ENCODE results near the gene FSTL4.

FSTL4 gene

GRCh38 chr5:133510634-133511262 is 101.6 kb downstream of the FSTL4 start:
- no peak for FAIRE-seq

DNA sequence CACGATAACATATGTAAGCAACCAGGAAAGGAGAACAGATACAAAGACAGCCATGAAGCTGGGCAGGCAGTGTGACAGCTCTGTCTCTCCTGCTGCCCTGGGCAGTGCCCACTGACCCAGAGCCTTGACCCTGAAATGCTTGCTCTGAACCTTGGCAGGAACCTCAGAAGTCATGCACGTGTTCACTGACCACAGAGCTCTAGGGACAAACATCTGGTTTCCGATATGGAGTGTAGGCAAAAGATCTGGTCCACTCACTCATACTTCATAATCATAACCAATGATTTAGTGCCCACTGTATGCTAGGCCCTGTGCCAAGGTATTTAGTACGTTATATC is 102.6 kb downstream of the FSTL4 start:
- FAIRE-seq = no peak

DNA sequence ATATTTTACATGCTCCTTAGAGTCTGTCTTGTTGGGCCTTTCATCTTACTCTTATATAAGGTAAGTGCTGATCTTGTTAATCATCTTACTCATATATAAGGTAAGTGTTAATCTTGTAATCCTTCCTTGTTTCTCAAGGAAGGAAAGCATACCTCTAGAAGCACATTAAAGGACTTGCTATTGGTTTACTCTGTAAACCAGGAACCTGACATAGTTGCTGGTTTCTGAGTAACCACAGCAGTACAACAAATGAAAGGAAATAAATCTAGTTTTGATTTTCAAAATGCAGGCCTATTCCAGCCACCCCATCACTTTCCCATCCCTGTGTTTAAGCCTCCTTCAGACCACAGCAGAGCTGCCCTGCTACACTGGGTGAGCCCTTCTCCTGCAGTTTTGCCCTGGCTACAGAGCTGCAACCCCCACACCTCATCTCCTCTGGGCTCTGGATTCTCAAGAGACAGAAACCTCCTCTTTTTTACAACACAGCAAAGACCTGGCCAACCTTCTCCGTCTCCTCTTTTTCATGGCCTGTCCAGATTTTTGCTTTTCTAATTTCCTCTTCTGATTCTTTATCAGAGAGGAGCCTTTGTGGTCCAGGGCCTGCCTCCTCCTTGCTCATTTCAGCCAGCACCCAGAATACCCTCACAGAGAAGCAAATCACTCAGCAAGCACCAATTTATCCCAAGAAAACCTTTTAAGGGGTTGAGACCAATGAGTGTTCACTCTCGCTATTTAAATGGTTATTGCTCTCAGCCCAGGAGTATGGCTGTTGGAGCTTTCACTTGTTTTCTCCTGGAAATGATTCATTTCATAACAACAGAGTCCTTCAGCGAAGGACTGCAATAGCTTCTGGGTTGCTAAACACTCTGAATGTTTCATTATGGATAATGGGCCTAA is 103.2 kb downstream of the FSTL4 start:
- FAIRE-seq = no peak

DNA sequence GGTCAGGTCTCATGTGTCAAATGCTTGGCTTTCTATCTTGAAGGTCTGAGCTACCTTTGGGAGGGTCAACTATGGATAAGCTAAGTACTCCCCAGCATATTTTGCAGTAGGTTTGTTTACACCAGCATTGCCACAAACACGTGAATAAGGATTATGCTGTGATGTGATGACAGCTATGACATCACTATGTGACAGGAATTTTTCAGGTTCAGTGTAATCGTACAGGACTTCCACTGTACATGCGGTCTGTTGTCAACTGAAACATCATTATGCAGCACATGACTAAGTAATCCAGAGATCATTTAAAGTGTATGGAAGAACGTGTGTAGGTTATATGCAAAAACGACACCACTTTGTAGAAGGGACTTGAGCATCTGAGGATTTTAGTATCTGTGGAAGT is 104.0 kb downstream of the FSTL4 start:
- FAIRE-seq = no peak

GRCh38 chr5:133506181-133506580 is 106.2 kb downstream of the FSTL4 start:
- no peak for FAIRE-seq

- no peak for FAIRE-seq
Measured at GRCh38 chr5:133503511-133503910, 108.8 kb downstream of the FSTL4 start.

DNA sequence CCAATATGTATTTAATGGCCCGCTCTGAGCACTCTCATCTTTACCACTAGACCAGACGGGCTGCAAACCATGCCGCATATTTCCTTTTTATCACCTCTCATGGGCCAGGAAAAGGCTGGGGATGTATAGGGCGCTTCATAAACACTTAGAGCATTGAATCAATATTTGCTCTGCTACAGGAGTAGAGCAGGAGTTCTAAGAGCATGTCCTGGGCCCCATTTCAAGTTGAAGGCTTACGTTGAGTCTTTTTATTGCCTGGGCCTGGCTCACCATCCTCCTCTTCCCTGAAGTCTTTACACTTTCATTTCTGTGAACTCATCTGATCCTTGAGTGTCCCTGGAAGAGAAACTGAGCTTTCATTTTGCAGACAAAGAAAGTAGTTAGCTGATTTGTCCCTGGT is 112.4 kb downstream of the FSTL4 start:
- FAIRE-seq = no peak

DNA sequence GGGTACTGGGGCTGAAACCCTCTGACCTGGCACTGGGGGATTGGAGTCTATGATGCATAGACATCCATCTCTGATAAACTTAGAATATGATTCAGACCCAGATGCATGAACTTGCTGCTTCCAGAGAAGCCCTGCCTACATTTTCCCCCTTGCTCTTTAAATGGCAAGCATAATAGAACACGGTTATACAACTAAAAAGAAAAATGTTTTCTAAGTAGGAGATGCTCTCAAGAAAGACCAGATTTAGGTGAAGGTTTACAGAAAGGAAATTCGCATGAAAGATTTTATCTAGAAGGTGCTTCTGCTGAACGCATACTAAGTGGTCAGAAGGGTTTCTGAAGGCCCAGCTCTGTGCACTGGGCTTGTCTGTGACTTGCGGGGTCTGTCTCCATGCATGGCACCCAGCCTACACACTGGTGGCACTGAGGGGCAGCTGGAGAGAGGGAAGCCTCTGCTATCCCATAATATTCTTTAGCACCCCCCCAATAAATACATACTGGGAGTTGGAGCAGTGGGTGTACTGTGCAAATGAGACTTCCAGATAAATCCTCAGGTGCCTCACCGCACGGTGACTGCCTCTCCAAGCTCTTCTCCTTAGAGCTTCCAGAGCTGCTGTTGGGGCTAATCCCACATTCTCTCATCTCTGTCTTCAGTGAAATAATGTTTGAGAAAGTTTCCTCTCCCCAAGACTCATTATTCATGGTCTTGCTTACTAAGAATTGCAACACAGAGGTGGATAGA is 114.6 kb downstream of the FSTL4 start:
- FAIRE-seq = no peak

DNA sequence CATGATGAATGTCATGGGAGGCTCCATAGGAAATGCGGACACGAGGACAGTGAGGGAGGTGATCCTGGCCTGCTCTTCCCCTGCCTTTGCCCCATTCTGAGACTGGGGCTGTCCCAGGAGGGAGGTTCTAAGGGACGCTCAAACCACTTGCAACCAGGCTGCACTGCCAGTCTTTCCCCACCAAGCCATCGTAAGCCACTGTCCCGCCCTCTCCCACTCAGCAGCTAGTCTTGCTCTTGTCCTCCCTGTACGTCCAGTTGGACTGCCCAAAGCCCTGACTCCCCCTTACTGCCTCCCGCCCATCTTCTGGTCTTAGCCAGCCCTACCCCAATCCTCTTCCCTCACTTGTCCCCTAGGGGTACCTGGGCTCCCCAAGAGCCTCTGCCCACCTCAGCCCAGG is 115.7 kb downstream of the FSTL4 start:
- FAIRE-seq = no peak

DNA sequence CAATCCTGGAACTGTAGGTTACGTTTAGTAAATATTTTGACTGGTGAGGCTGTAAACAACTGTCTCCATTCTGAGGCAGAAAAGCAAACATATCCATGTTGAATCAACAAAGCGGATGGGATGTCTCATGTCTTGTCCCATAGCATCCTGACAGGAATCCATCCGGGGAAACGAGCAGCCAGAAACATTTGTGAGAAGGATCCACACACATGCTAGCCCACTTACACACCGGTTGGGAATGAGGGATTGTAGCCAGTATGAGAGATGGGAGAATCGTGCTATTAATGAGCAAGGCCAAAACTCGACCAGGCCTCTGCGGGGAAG is 117.5 kb downstream of the FSTL4 start:
- FAIRE-seq = no peak

DNA sequence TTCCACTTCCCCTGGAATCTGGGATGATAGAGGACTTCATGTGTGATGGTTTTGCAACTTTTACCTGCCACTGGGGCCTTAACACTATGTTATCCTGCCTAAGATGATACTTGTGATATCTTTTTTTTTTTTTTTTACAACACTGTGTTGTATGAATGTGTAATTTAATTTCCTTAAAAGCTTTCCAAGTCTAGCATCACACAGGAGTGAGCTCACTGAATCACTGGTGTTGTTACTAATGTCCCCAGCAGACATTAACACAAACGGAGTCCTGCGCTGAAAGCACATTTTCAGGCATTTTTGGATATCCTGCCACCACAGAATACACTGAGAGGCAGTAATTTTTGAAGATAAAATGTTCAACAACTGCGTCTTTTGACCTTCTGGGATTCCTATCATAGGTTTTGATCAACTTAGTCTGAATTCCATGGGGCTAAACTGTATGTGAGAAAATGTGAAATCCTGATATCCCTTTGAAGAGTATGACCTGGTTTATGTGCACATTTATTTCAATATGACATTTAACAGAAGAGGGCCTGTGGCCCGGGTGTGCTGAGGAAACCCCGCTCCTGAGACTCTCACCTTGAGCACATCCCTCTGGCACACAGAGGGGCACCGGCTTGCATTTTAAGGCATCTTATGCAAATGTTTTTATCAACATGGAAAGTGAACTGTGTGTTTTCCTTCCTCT is 118.0 kb downstream of the FSTL4 start:
- FAIRE-seq = no peak

- no peak for FAIRE-seq
Measured at GRCh38 chr5:133489632-133490031, 122.7 kb downstream of the FSTL4 start.

DNA sequence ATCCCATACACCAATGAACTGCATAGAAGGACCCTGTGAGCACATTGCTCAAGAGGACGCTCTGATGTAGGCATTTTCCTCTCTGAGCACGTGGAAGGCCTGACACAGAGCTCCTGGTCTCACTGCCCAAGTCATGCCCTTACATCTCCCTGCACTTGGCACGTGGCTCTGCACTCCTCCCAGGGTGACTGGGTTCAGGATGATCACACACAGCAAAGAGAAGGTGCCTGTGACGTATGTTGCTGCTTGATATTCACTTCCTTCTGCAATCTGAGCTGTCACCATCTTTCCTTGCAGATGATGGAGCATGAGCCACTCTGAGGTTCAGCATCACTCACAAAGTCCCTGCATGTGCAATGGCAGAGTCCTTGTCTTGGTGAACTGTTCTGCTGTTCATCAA is 125.2 kb downstream of the FSTL4 start:
- FAIRE-seq = no peak

GRCh38 chr5:133485468-133485867 is 126.9 kb downstream of the FSTL4 start:
- no peak for FAIRE-seq

GRCh38 chr5:133483406-133484090 is 128.8 kb downstream of the FSTL4 start:
- no peak for FAIRE-seq

DNA sequence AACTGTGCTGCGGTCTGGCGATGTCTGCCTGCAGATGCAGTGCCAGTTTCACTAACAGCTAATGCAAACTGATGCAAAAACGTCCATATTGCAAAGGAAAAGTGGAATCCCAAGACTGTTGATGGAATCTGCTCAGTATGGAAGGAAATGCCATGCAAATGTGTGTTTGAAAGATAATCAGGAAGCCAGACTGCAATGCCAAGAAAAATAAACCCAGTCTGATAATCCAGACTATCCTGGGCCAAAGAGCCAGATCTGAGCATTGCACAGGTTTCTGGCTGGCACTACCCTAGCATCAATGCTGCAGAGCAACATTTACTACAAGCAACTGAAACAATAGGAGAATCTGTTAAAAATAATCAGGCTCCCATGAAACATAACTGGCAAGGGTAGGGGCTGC is 130.3 kb downstream of the FSTL4 start:
- no peak for FAIRE-seq

DNA sequence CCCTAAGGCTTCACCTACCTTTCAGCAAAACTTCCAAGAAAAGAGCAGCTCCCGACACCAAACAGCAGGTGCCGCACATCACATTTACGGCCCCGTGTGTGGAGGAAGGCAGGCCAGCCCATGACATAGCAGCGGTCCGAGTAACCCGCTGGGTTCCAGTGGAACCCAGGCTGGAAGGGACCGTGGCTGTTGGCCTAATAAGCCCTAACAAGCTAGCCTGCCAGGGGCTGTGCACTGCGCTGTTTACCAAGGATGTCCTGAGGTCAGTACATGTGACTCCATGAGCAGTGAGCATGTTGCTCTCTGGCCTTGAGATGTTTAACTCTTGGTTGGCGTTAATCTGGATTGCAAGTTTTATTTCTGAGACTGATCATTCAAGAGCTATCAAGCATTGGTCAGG is 131.5 kb downstream of the FSTL4 start:
- no peak for FAIRE-seq

DNA sequence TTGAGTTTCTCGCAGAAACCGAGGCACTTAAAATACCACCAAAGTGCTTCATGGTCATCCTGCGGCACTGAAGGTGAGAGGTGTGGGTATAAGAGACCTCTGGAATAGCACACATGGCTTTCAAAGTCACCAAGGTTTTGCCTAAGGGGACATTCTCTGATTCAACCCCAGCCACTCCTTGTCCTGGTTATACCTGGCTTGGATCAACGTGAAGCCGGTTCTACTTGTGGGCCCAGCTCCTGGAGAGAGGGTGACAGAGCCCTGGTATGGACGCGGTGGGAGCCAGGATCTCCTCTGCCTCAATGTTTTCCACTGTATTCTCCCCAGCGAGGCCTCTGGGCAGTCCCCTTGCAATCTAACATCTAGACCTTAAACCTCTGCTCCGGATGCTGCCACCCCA is 132.0 kb downstream of the FSTL4 start:
- FAIRE-seq = no peak

- no peak for FAIRE-seq
Measured at GRCh38 chr5:133478199-133478985, 133.9 kb downstream of the FSTL4 start.

DNA sequence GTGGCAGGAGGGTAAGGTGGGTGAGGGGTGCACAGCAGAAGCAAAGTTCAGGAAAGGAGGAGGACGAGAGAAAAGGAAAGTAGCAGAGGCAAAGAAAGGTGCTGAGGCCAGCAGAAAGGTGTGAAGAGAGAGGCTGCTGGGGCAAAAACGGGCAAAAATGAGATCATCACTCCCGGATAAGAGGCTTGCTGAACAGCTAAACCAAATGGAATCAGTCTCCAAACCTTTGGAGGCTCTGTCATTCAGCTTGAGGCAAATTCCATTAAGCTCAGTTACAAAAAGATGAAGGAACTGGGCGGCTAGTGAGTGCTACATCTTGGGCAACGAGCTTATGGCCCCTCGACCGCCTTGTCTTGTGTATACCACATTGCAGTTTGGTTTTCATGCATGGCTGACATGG is 136.4 kb downstream of the FSTL4 start:
- no peak for FAIRE-seq

GRCh38 chr5:133474851-133475590 is 137.3 kb downstream of the FSTL4 start:
- FAIRE-seq = no peak

Measured in colon (tissue), 2 donors.